Ovary (tissue), 9 donors: ENCODE measurements around the gene PTPRN2. TPM values are rescaled to one million over a fixed set of nuclear protein-coding genes. Genes with fewer than 3 reads are reported as not detected.

ENCODE experiments used
- DNase-seq, 5 donors: peaks; one replicate each; pipeline ENCODE4 v3.0.0-alpha.2; 2019 to 2020
- H3K27ac ChIP-seq, 2 donors: fragments of 200-600 bp; one replicate each; pipeline versions ENCODE4 v1.5.1 to v1.8.0; 2019 to 2022
- H3K27me3 ChIP-seq: fragments of 200-600 bp; one replicate; pipeline ENCODE4 v1.8.0; 2022
- H3K36me3 ChIP-seq: fragments of 200-600 bp; sonication (generic); one replicate; pipeline ENCODE4 v1.5.1; 2019
- H3K4me1 ChIP-seq: one replicate; pipeline ENCODE4 v1.8.1; 2013; ENCODE audit warnings: mild to moderate bottlenecking, moderate library complexity; ENCODE audit not compliant: insufficient read depth
- H3K4me3 ChIP-seq: fragments of 200-600 bp; sonication (generic); one replicate; pipeline ENCODE4 v1.5.1; 2017
- H3K9me3 ChIP-seq, 2 donors: fragments of 200-600 bp in 1 of 2; sonication (generic) in 1 of 2; one replicate each; pipeline versions ENCODE4 v1.5.1 to v1.8.1; 2013 to 2019; ENCODE audit warnings: mild to moderate bottlenecking in 1 of 2, moderate library complexity in 1 of 2
- CTCF ChIP-seq, 3 donors: fragments of 450-650 bp in 2 of 3; fragments of 200-600 bp in 1 of 3; IDR thresholded peaks; one replicate each; pipeline versions ENCODE4 v1.5.1 to v1.8.0; 2016 to 2022; ENCODE audit warnings: antibody characterized with exemption in 3 of 3, mild to moderate bottlenecking in 1 of 3
- EP300 ChIP-seq: sonication (generic); formaldehyde crosslinking; IDR thresholded peaks from one replicate; pipeline ENCODE4 v1.6.1; 2017; ENCODE audit warnings: antibody characterized with exemption
- POLR2A ChIP-seq: fragments of 450-650 bp; IDR thresholded peaks from one replicate; pipeline ENCODE4 v1.6.1; 2017; ENCODE audit warnings: antibody characterized with exemption, mild to moderate bottlenecking, moderate library complexity
- WGBS, 3 donors: extraction: QIAGEN DNeasy Blood & Tissue Kit in 1 of 3; methylation state at CpG; one replicate each; pipeline versions ENCODE4 v1.1.5 to v1.1.7; 2013 to 2017; 5-methylcytosine and 5-hydroxymethylcytosine counted together
- intact Hi-C, 4 donors: fragments of 100-400 bp; cut with DNase I; formaldehyde crosslinking; loops; one replicate each; pipeline versions ENCODE4 v1.11.0 to v1.15.1; 2022 to 2023
- polyA plus RNA-seq, 2 donors: library from polyadenylated mRNA; stranded (reverse); fragments of 200-250 nt in 1 of 2; fragments of 350-450 nt in 1 of 2; fragmentation: Illumina TruSeq in 1 of 2; extraction: RNeasy Lipid Tissue Mini Kit (QIAGEN cat#74804) in 1 of 2; gene quantifications; one replicate each; pipeline ENCODE4 v1.2.3, GENCODE V29; 2013 to 2014
- total RNA-seq, 7 donors: library from RNA; depleted of rRNA in 2 of 7; stranded (reverse); fragments of >200 nt in 2 of 7; fragmentation: NEBNext Ultra II Directional in 3 of 7; extraction: Animal tissue kit (Norgen Biotek cat#: 25700) in 3 of 7; gene quantifications; one replicate each; pipeline versions ENCODE4 v1.1.0 to v1.2.4, GENCODE V29; 2016 to 2023
- donor health status: DM: no; HTN: no; CAD: no; lungs with moderate emphysema.
- donor health status: DM: no; HTN: no; CAD: no.
- donor health status: Bipolar disorder and iron deficiency.
- donor health status: DM: yes; HTN: yes; CAD: no.
- donor health status: DM: no; HTN: no; CAD: no.
- donor health status: DM: yes; HTN: yes; CAD: no.

The PTPRN2 gene
- total and polyA plus RNA-seq, 9 donors: 3.5 to 11.1 (median 5.9) TPM

- 76 to 77% (median 76%) methylated on average over 24 of the region's 24 CpGs for WGBS, 3 donors
- Histone ChIP-seq H3K4me1 (no peaks in the 10 kb centered on the region), H3K27ac (no peak overlapping the region), H3K9me3 (no peaks in the 10 kb centered on the region), H3K4me3 (no peak overlapping the region), H3K36me3 (no peaks in the 10 kb centered on the region), H3K27me3 (no peaks in the 10 kb centered on the region)
- no peak for DNase-seq
- no peak for TF ChIP-seq EP300
- TF ChIP-seq CTCF (IDR thresholded peaks at IDR 0.05): no peak
- no peak for TF ChIP-seq POLR2A
- intact Hi-C loops: no loop called here
These were observed 588.6 kb downstream of the PTPRN2 start for GRCh38 chr7:157998884-157999552.

DNA sequence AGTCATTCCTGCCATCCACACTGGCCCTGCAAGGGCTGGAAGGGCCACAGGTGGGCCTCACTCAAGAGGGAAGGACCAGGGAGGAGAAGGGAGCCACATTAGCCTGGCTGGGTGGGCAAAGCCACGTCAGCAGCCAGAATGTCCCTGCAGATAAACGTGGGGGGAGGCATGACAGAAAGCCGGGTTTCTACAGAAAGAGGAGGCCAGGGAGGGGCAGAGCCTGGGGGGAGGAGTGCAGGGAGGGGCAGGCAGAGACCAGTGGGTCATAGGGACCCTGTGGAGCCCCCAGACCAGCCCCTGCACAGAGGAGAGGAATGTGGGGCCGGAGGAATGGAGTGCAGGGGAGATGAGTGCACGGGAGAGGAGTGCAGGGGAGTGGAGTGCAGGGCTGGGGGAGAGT, 590.2 kb downstream of the PTPRN2 start:
- WGBS, 3 donors: 48 to 62% (median 53%) methylated on average over 4 to 5 of the region's 5 CpGs
- intact Hi-C loops: no loop called here
- Histone ChIP-seq H3K27me3 (no peaks in the 10 kb centered on the region), H3K36me3 (no peaks in the 10 kb centered on the region), H3K4me3 (no peak overlapping the region), H3K27ac (no peak overlapping the region), H3K4me1 (no peaks in the 10 kb centered on the region), H3K9me3 (no peaks in the 10 kb centered on the region)
- TF ChIP-seq CTCF (IDR thresholded peaks at IDR 0.05): no peak
- no peak for TF ChIP-seq EP300
- no peak for TF ChIP-seq POLR2A
- DNase-seq: no peak

- Histone ChIP-seq H3K36me3 (no peaks in the 10 kb centered on the region), H3K27me3 (no peaks in the 10 kb centered on the region), H3K4me3 (no peak overlapping the region), H3K9me3 (no peaks in the 10 kb centered on the region), H3K4me1 (no peaks in the 10 kb centered on the region), H3K27ac (no peak overlapping the region)
- TF ChIP-seq EP300 (no peak), POLR2A (no peak), CTCF (IDR thresholded peaks at IDR 0.05) (no peak)
- intact Hi-C loops: no loop called here
- no peak for DNase-seq
- 77 to 82% (median 81%) methylated on average over 8 of the region's 8 CpGs for WGBS, 3 donors
These were observed 590.6 kb downstream of the PTPRN2 start for GRCh38 chr7:157997080-157997440.

DNA sequence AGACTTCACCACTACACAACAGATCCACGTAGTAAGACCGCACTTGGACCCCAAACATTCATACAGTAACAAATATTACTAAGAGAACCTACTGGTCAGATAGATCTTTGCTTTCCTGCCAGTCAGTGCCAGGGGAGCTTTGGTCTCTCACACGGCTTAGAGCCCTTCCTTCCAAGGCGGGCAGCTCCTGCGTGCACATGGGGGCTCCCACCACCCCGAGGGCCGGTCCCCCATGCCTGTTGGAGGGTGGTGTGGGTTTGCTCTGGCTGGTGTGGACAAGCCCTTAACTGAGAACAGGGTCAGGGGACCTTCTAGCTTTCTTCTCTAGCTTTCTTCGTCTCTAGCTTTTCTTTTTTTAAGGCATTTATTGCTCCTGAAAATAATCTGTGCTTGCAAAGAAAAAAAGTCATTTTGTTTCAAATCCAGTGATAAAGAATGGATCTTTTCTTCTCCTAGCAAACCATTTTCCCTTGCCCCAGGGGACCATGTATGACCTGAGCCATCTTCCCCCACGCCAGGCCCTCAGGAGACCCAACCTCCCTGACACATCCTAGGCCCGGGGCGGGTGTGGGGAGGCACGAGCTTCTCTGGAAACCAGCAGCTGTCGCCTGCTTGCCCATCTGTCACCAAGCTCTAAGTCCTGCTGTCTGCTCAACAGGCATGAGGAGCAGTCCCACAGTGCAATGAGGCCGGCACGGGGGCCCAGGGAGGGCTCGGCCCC, 591.1 kb downstream of the PTPRN2 start:
- no peak overlapping the region for H3K4me3 ChIP-seq
- 79 to 85% (median 82%) methylated on average over 15 to 16 of the region's 16 CpGs for WGBS, 3 donors
- no peaks in the 10 kb centered on the region for H3K4me1 ChIP-seq
- H3K9me3 ChIP-seq: no peaks in the 10 kb centered on the region
- no peaks in the 10 kb centered on the region for H3K27me3 ChIP-seq
- intact Hi-C loops: no loop called here
- DNase-seq: no peak
- H3K36me3 ChIP-seq: no peaks in the 10 kb centered on the region
- no peak overlapping the region for H3K27ac ChIP-seq
- no peak for TF ChIP-seq POLR2A
- TF ChIP-seq EP300: no peak
- TF ChIP-seq CTCF (IDR thresholded peaks at IDR 0.05): no peak
